Pancreas (tissue), 10 donors: Measurements from ENCODE around the gene ACOT2. TPM values are rescaled to one million over a fixed set of nuclear protein-coding genes. Genes with fewer than 3 reads are reported as not detected.
"Not testable (repeated sequence)": the region's sequence is repeated elsewhere in the genome, so short reads cannot be mapped to it uniquely, and the experiment has no call there.

ENCODE experiments used
- ATAC-seq, 4 donors: fragments of 200-7000 bp; cut with Tn5 transposase; one replicate each; pipeline versions ENCODE4 v1.8.0 to v1.9.1; 2020; ENCODE audit warnings: mild to moderate bottlenecking in 4 of 4, moderate library complexity in 4 of 4
- DNase-seq, 6 donors: peaks; one replicate each; pipeline ENCODE4 v3.0.0-alpha.2; 2020
- FAIRE-seq: peaks from 2 replicates; lab custom pipeline; 2012; peaks lifted over from hg19 to GRCh38; lab: Jason Lieb, UNC
- H3K27ac ChIP-seq, 4 donors: fragments of 200-600 bp; sonication (generic); 1 replicate in 3 of 4; 2 replicates in 1 of 4; pipeline versions ENCODE4 v1.5.0 to v1.8.0; 2020
- H3K27me3 ChIP-seq, 4 donors: fragments of 200-600 bp; one replicate each; pipeline ENCODE4 v1.8.0; 2021
- H3K36me3 ChIP-seq, 3 donors: fragments of 200-600 bp; sonication (generic) in 1 of 3; one replicate each; pipeline versions ENCODE4 v1.5.0 to v1.8.0; 2020 to 2021
- H3K4me1 ChIP-seq, 3 donors: fragments of 200-600 bp; one replicate each; pipeline ENCODE4 v1.8.0; 2021
- H3K4me3 ChIP-seq, 4 donors: fragments of 200-600 bp; sonication (generic) in 2 of 4; one replicate each; pipeline versions ENCODE4 v1.5.0 to v1.8.0; 2020 to 2021
- H3K9me3 ChIP-seq, 4 donors: fragments of 200-600 bp; one replicate each; pipeline ENCODE4 v1.8.0; 2021
- CTCF ChIP-seq, 4 donors: fragments of 200-600 bp; sonication (generic) in 3 of 4; IDR thresholded peaks; one replicate each; pipeline versions ENCODE4 v1.5.0 to v1.8.0; 2021; ENCODE audit warnings: antibody characterized with exemption in 4 of 4
- WGBS, 2 donors: extraction: QIAGEN DNeasy Blood & Tissue Kit; methylation state at CpG; one replicate each; pipeline ENCODE4 v1.1.7; 2013; 5-methylcytosine and 5-hydroxymethylcytosine counted together
- intact Hi-C, 3 donors: fragments of 100-400 bp; cut with DNase I; formaldehyde crosslinking; loops; one replicate each; pipeline versions ENCODE4 v1.11.1 to v1.14.2; 2022
- polyA plus RNA-seq, 2 donors: library from polyadenylated mRNA; stranded (reverse); fragments of 200-250 nt; gene quantifications; one replicate each; pipeline ENCODE4 v1.2.3, GENCODE V29; 2013
- total RNA-seq, 6 donors: library from RNA; stranded (reverse); fragmentation: NEBNext Ultra II Directional in 4 of 6; extraction: Animal tissue kit (Norgen Biotek cat#: 25700) in 4 of 6; gene quantifications; one replicate each; pipeline versions ENCODE4 v1.2.1 to v1.2.4, GENCODE V29; 2021 to 2023
- donor health status: healthy with polysubstance abuse.
- donor health status: DM: no; HTN: no; CAD: no; lungs with moderate emphysema.
- donor health status: DM: no; HTN: no; CAD: no.
- donor health status: control.
- donor health status: control.
- donor health status: Bipolar disorder and iron deficiency.
- donor health status: DM: yes; HTN: yes; CAD: no.
- donor health status: DM: no; HTN: no; CAD: no.
- donor health status: DM: no; HTN: no; CAD: no.
- donor health status: DM: yes; HTN: yes; CAD: no.

The ACOT2 gene
- total and polyA plus RNA-seq, 8 donors: 4.4 to 12.8 (median 9.7) TPM

GRCh38 chr14:73576391-73576790, 7.4 kb downstream of the ACOT2 start:
- ATAC-seq (no peak), DNase-seq (no peak), FAIRE-seq (no peak)
- H3K27ac ChIP-seq: no peak overlapping the region
- no peaks in the 10 kb centered on the region for H3K9me3 ChIP-seq
- 71 to 81% methylated on average over 3 of the region's 3 CpGs for WGBS, 2 donors
- H3K27me3 ChIP-seq: no peaks in the 10 kb centered on the region
- H3K36me3 ChIP-seq: peaks cover 0 to 7% (median 0%) of the 10 kb centered on the region in 3 donors
- intact Hi-C loops: no loop called here
- no peak overlapping the region for H3K4me3 ChIP-seq
- no peaks in the 10 kb centered on the region for H3K4me1 ChIP-seq
- no peak for TF ChIP-seq CTCF (IDR thresholded peaks at IDR 0.05)

GRCh38 chr14:73577214-73577613, 8.2 kb downstream of the ACOT2 start:
- DNase-seq, intact Hi-C loops, H3K36me3 ChIP-seq, FAIRE-seq, H3K4me3 ChIP-seq, ATAC-seq, H3K27ac ChIP-seq, H3K27me3 ChIP-seq, H3K4me1 ChIP-seq, H3K9me3 ChIP-seq: not testable (repeated sequence)
- 100% methylated on average over 2 of the region's 2 CpGs; no CpG with 5 or more reads in 1 of the 2 donors for WGBS, 2 donors

- WGBS, 2 donors: 82 to 86% methylated on average over 10 of the region's 11 CpGs
- H3K4me3 ChIP-seq, FAIRE-seq, H3K36me3 ChIP-seq, H3K9me3 ChIP-seq, H3K27me3 ChIP-seq, H3K4me1 ChIP-seq, DNase-seq, intact Hi-C loops, H3K27ac ChIP-seq: not testable (repeated sequence)
- ATAC-seq: peak in 1 of 4 donors; percentile 47
These were observed 13.3 kb downstream of the ACOT2 start for GRCh38 chr14:73582102-73582979.

- 68 to 71% methylated on average over 1 of the region's 1 CpG for WGBS, 2 donors
- intact Hi-C loops: loop anchor here in 1 of 3 donors (5.0 kb wide), 1 partner anchor 36 kb away; no protein-coding TSS in a partner anchor
- no peak for DNase-seq
These were observed 19.7 kb downstream of the ACOT2 start for GRCh38 chr14:73588695-73589094.

GRCh38 chr14:73589116-73589515, 20.1 kb downstream of the ACOT2 start:
- DNase-seq: no peak
- no peaks in the 10 kb centered on the region for H3K27me3 ChIP-seq
- no peak overlapping the region for H3K4me3 ChIP-seq
- H3K4me1 ChIP-seq: no peaks in the 10 kb centered on the region
- ATAC-seq: no peak
- no peak for TF ChIP-seq CTCF (IDR thresholded peaks at IDR 0.05)
- no peak overlapping the region for H3K27ac ChIP-seq
- H3K36me3 ChIP-seq: no peaks in the 10 kb centered on the region
- WGBS, 2 donors: 73 to 82% methylated on average over 4 of the region's 4 CpGs
- no peak for FAIRE-seq
- no peaks in the 10 kb centered on the region for H3K9me3 ChIP-seq
- intact Hi-C loops: loop anchor here in 1 of 3 donors (5.0 kb wide), 1 partner anchor 37 kb away; no protein-coding TSS in a partner anchor

More at GRCh38 chr14:73588695-73589094, 19.7 kb downstream of the ACOT2 start:
- H3K9me3 ChIP-seq: no peaks in the 10 kb centered on the region
- no peak overlapping the region for H3K27ac ChIP-seq
- no peak for TF ChIP-seq CTCF (IDR thresholded peaks at IDR 0.05)
- ATAC-seq (no peak), FAIRE-seq (no peak)
- no peak overlapping the region for H3K4me3 ChIP-seq
- no peaks in the 10 kb centered on the region for H3K27me3 ChIP-seq
- H3K36me3 ChIP-seq: no peaks in the 10 kb centered on the region
- no peaks in the 10 kb centered on the region for H3K4me1 ChIP-seq

GRCh38 chr14:73590673-73591004, 21.6 kb downstream of the ACOT2 start:
- H3K9me3 ChIP-seq, DNase-seq, H3K27ac ChIP-seq, FAIRE-seq, ATAC-seq, H3K27me3 ChIP-seq, H3K4me1 ChIP-seq, H3K4me3 ChIP-seq, H3K36me3 ChIP-seq, intact Hi-C loops: not testable (repeated sequence)
- WGBS, 2 donors: 94 to 95% methylated on average over 32 of the region's 32 CpGs
